Spinal cord (tissue), 10 donors: ENCODE results near the gene HOXD4. TPM values are rescaled to one million over a fixed set of nuclear protein-coding genes. Genes with fewer than 3 reads are reported as not detected.

ENCODE experiments used
- DNase-seq, 6 donors: peaks; one replicate each; pipeline versions ENCODE4 v3.0.0 to v3.0.0-alpha.2; 2013 to 2015; ENCODE audit warnings: low spot score in 6 of 6, low read depth in 4 of 6
- H3K27ac ChIP-seq: one replicate; pipeline ENCODE4 v1.5.1; 2013; ENCODE audit warnings: low read depth, low read length, control low read depth
- H3K27me3 ChIP-seq: one replicate; pipeline ENCODE4 v1.6.1; 2013; ENCODE audit warnings: low read length; ENCODE audit not compliant: control insufficient read depth, insufficient read depth
- H3K36me3 ChIP-seq: one replicate; pipeline ENCODE4 v1.6.1; 2013; ENCODE audit warnings: low read length; ENCODE audit not compliant: control insufficient read depth, insufficient read depth
- H3K4me1 ChIP-seq: one replicate; pipeline ENCODE4 v1.6.1; 2013; ENCODE audit warnings: low read length; ENCODE audit not compliant: control insufficient read depth, insufficient read depth
- H3K4me3 ChIP-seq: one replicate; pipeline ENCODE4 v1.5.1; 2013; ENCODE audit warnings: low read depth, low read length, control low read depth
- H3K9me3 ChIP-seq: one replicate; pipeline ENCODE4 v1.6.1; 2013; ENCODE audit warnings: low read length; ENCODE audit not compliant: control insufficient read depth, insufficient read depth
- WGBS: methylation state at CpG from one replicate; pipeline ENCODE4 v1.1.5; 2013; ENCODE audit warnings: missing lambda C conversion rate; ENCODE audit not compliant: insufficient coverage; 5-methylcytosine and 5-hydroxymethylcytosine counted together
- polyA plus RNA-seq, 2 donors: library from polyadenylated mRNA; unstranded; fragments of 120-200 nt; gene quantifications; one replicate each; pipeline ENCODE4 v1.2.1, GENCODE V29; 2013; ENCODE audit not compliant: insufficient read length in 2 of 2
- total RNA-seq, 2 donors: library from RNA; depleted of rRNA in 1 of 2; stranded (reverse); fragments of 120-200 nt in 1 of 2; fragments of >200 nt in 1 of 2; gene quantifications; one replicate each; pipeline versions ENCODE4 v1.2.3 to v1.2.4, GENCODE V29; 2013 to 2014
- donor health status: healthy.

Gene HOXD4
- total and polyA plus RNA-seq, 4 donors: 3.9 to 19.8 (median 12.4) TPM

- H3K9me3 ChIP-seq: no peaks in the 10 kb centered on the region
- H3K27me3 ChIP-seq: peaks cover 52% of the 10 kb centered on the region
- peaks cover 40% of the 10 kb centered on the region for H3K36me3 ChIP-seq
- peak overlapping the region; percentile 7 for H3K4me3 ChIP-seq
- peaks cover 78% of the 10 kb centered on the region for H3K4me1 ChIP-seq
- 21% methylated on average over 10 of the region's 22 CpGs for WGBS
- peak overlapping the region; percentile 89 for H3K27ac ChIP-seq
- peak in 2 of 6 donors; percentile 68 to 91 for DNase-seq
Observed at GRCh38 chr2:176161825-176162626, 10.7 kb downstream of the HOXD4 start.

- Histone ChIP-seq H3K36me3 (peaks cover 34% of the 10 kb centered on the region), H3K27ac (peak overlapping the region; percentile 89), H3K4me1 (peaks cover 68% of the 10 kb centered on the region), H3K4me3 (no peak overlapping the region), H3K27me3 (peaks cover 47% of the 10 kb centered on the region), H3K9me3 (no peaks in the 10 kb centered on the region)
- DNase-seq: peak in 1 of 6 donors; percentile 88
- 16% methylated on average over 22 of the region's 29 CpGs for WGBS
Observed at GRCh38 chr2:176162911-176163671, 11.7 kb downstream of the HOXD4 start.

- Histone ChIP-seq H3K4me1 (peaks cover 64% of the 10 kb centered on the region), H3K27ac (peak overlapping the region; percentile 89)
- WGBS: no CpG with 5 or more reads among the region's 12 CpGs
Observed at GRCh38 chr2:176163672-176164056, 12.3 kb downstream of the HOXD4 start.

GRCh38 chr2:176164201-176164600 is 12.9 kb downstream of the HOXD4 start:
- DNase-seq: peak in 1 of 6 donors; percentile 79
- H3K27ac ChIP-seq: peak overlapping the region; percentile 76

More at GRCh38 chr2:176163672-176164056, 12.3 kb downstream of the HOXD4 start:
- Histone ChIP-seq H3K27me3 (peaks cover 45% of the 10 kb centered on the region), H3K4me3 (no peak overlapping the region), H3K9me3 (no peaks in the 10 kb centered on the region), H3K36me3 (peaks cover 31% of the 10 kb centered on the region)
- DNase-seq: peak in 1 of 6 donors; percentile 72

GRCh38 chr2:176164611-176165369 is 13.4 kb downstream of the HOXD4 start:
- H3K9me3 ChIP-seq: no peaks in the 10 kb centered on the region
- H3K4me1 ChIP-seq: peaks cover 60% of the 10 kb centered on the region
- H3K27ac ChIP-seq: peak overlapping the region; percentile 76
- peak overlapping the region; percentile 24 for H3K4me3 ChIP-seq
- peaks cover 38% of the 10 kb centered on the region for H3K27me3 ChIP-seq
- peak in 1 of 6 donors; percentile 80 for DNase-seq
- H3K36me3 ChIP-seq: peaks cover 30% of the 10 kb centered on the region
- 18% methylated on average over 46 of the region's 52 CpGs for WGBS

More at GRCh38 chr2:176164201-176164600, 12.9 kb downstream of the HOXD4 start:
- Histone ChIP-seq H3K27me3 (peaks cover 44% of the 10 kb centered on the region), H3K9me3 (no peaks in the 10 kb centered on the region), H3K4me3 (no peak overlapping the region), H3K36me3 (peaks cover 31% of the 10 kb centered on the region), H3K4me1 (peaks cover 64% of the 10 kb centered on the region)
- WGBS: 52% methylated on average over 11 of the region's 13 CpGs

DNA sequence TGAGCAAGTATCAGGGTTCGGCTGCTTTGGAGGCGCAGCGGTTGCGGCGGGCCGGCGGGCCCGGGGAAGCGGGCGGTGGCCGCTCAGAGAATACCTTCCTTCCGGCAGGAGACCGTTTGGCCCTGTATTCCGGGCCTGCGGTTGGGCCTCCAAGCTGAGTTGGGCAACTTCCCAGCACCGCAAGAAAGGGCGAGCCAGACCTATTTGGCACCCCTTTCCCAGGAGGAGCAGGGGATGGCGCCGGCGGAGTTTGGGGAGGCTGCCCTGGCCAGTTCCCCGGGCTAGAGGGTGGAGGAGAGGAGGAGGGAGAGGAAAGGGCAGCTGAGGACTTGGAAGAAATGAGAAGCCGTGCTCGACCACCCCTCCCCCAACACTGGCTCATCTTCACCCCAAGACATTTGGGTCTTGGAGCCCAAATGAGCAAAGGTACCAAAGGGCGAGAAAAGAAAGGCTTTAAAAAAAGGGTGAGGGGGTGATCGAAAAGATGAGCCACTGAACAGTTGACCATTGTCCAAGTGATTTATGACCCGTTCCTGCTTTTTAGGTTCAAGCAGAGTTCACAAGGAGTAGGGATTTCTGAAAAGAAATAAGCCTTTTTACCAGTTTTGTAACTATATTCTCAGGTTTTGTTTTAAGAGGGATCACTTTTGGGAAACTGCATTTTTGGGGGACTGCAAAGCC is 14.2 kb downstream of the HOXD4 start:
- 16% methylated on average over 19 of the region's 26 CpGs for WGBS
- peaks cover 32% of the 10 kb centered on the region for H3K27me3 ChIP-seq
- H3K27ac ChIP-seq: peak overlapping the region; percentile 76
- H3K4me1 ChIP-seq: peaks cover 57% of the 10 kb centered on the region
- H3K4me3 ChIP-seq: peak overlapping the region; percentile 24
- peak in 2 of 6 donors; percentile 69 to 72 for DNase-seq
- H3K9me3 ChIP-seq: no peaks in the 10 kb centered on the region
- peaks cover 22% of the 10 kb centered on the region for H3K36me3 ChIP-seq

GRCh38 chr2:176166272-176166671 is 14.9 kb downstream of the HOXD4 start:
- H3K4me1 ChIP-seq: peaks cover 58% of the 10 kb centered on the region
- H3K9me3 ChIP-seq: no peaks in the 10 kb centered on the region
- H3K27ac ChIP-seq: peak overlapping the region; percentile 76
- H3K27me3 ChIP-seq: peaks cover 29% of the 10 kb centered on the region
- peaks cover 27% of the 10 kb centered on the region for H3K36me3 ChIP-seq
- peak in 1 of 6 donors; percentile 38 for DNase-seq
- H3K4me3 ChIP-seq: no peak overlapping the region
- no CpG with 5 or more reads among the region's 2 CpGs for WGBS

GRCh38 chr2:176167398-176167797 is 16.0 kb downstream of the HOXD4 start:
- H3K27me3 ChIP-seq: peaks cover 33% of the 10 kb centered on the region
- no peak overlapping the region for H3K27ac ChIP-seq
- peaks cover 59% of the 10 kb centered on the region for H3K4me1 ChIP-seq
- peaks cover 38% of the 10 kb centered on the region for H3K36me3 ChIP-seq
- WGBS: no CpG with 5 or more reads among the region's 1 CpG
- no peak for DNase-seq
- H3K4me3 ChIP-seq: no peak overlapping the region
- H3K9me3 ChIP-seq: no peaks in the 10 kb centered on the region

DNA sequence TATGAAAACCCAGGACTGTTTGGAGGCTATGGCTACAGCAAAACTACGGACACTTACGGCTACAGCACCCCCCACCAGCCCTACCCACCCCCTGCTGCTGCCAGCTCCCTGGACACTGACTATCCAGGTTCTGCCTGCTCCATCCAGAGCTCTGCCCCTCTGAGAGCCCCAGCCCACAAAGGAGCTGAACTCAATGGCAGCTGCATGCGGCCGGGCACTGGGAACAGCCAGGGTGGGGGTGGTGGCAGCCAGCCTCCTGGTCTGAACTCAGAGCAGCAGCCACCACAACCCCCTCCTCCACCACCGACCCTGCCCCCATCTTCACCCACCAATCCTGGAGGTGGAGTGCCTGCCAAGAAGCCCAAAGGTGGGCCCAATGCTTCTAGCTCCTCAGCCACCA is 17.8 kb downstream of the HOXD4 start:
- DNase-seq: no peak
- peaks cover 46% of the 10 kb centered on the region for H3K4me1 ChIP-seq
- no peaks in the 10 kb centered on the region for H3K9me3 ChIP-seq
- peaks cover 37% of the 10 kb centered on the region for H3K36me3 ChIP-seq
- no peak overlapping the region for H3K4me3 ChIP-seq
- H3K27me3 ChIP-seq: peaks cover 32% of the 10 kb centered on the region
- WGBS: 40% methylated on average over 5 of the region's 5 CpGs
- no peak overlapping the region for H3K27ac ChIP-seq
